Testis (tissue), 3 donors: ENCODE measurements around the gene LMAN2L. TPM values are rescaled to one million over a fixed set of nuclear protein-coding genes. Genes with fewer than 3 reads are reported as not detected.

ENCODE experiments used
- DNase-seq: peaks from one replicate; pipeline ENCODE4 v3.0.0-alpha.2; 2019
- H3K27ac ChIP-seq, 2 donors: fragments of 200-600 bp; sonication (generic); one replicate each; pipeline ENCODE4 v1.5.1; 2019
- H3K27me3 ChIP-seq: fragments of 200-600 bp; sonication (generic); one replicate; pipeline ENCODE4 v1.5.1; 2019
- H3K36me3 ChIP-seq: fragments of 200-600 bp; sonication (generic); one replicate; pipeline ENCODE4 v1.5.1; 2017; ENCODE audit warnings: low read depth; ENCODE audit errors: missing control alignments
- H3K4me1 ChIP-seq: fragments of 200-600 bp; sonication (generic); one replicate; pipeline ENCODE4 v1.5.1; 2019
- H3K4me3 ChIP-seq, 2 donors: fragments of 200-600 bp; sonication (generic); one replicate each; pipeline ENCODE4 v1.5.1; 2017 to 2019
- H3K9me3 ChIP-seq: fragments of 200-600 bp; sonication (generic); one replicate; pipeline ENCODE4 v1.5.1; 2017
- CTCF ChIP-seq, 3 experiments: fragments of 450-650 bp in 2 of 3; fragments of 200-600 bp in 1 of 3; sonication (generic) in 1 of 3; IDR thresholded peaks; one replicate each; pipeline ENCODE4 v1.5.1; 2016 to 2019; ENCODE audit warnings: antibody characterized with exemption in 3 of 3, mild to moderate bottlenecking in 2 of 3, moderate library complexity in 1 of 3
- POLR2A ChIP-seq: fragments of 450-650 bp; IDR thresholded peaks from one replicate; pipeline ENCODE4 v1.6.1; 2017; ENCODE audit warnings: antibody characterized with exemption, mild to moderate bottlenecking, moderate library complexity
- WGBS, 2 donors: methylation state at CpG; one replicate each; pipeline ENCODE4 v1.1.5; 2018; 5-methylcytosine and 5-hydroxymethylcytosine counted together
- intact Hi-C: fragments of 100-400 bp; cut with DNase I; formaldehyde crosslinking; loops from one replicate; pipeline ENCODE4 v1.15.1; 2023; ENCODE audit warnings: low total_unique reads
- polyA plus RNA-seq: library from polyadenylated mRNA; stranded (reverse); fragments of 350-450 nt; fragmentation: Illumina TruSeq; extraction: RNeasy Lipid Tissue Mini Kit (QIAGEN cat#74804); gene quantifications from one replicate; pipeline ENCODE4 v1.2.3, GENCODE V29; 2014; ENCODE audit warnings: low read depth, low replicate concordance; ENCODE audit not compliant: insufficient read depth
- total RNA-seq, 2 donors: library from RNA; depleted of rRNA; stranded (reverse); fragments of >200 nt; gene quantifications; one replicate each; pipeline ENCODE4 v1.2.3, GENCODE V29; 2016

LMAN2L gene
- total and polyA plus RNA-seq, 3 donors from 2014 or later, result 24.2 to 25.2 (median 24.5) TPM

GRCh38 chr2:96726131-96726530, 13.7 kb downstream of the LMAN2L start:
- DNase-seq, result no peak
- WGBS, 2 donors, result 85 to 91% methylated on average over 4 of the region's 4 CpGs
- Histone ChIP-seq H3K27me3 (no peaks in the 10 kb centered on the region), H3K4me1 (no peaks in the 10 kb centered on the region), H3K9me3 (no peaks in the 10 kb centered on the region), H3K27ac (no peak overlapping the region), H3K36me3 (no peaks in the 10 kb centered on the region), H3K4me3 (no peak overlapping the region)
- TF ChIP-seq CTCF (IDR thresholded peaks at IDR 0.05), result no peak
- TF ChIP-seq POLR2A, result no peak
- intact Hi-C loops, result no loop called here

GRCh38 chr2:96716388-96716787, 23.5 kb downstream of the LMAN2L start:
- TF ChIP-seq POLR2A (no peak), CTCF (IDR thresholded peaks at IDR 0.05) (no peak)
- intact Hi-C loops, result no loop called here
- DNase-seq, result no peak

GRCh38 chr2:96715658-96716057, 24.2 kb downstream of the LMAN2L start:
- H3K4me3 ChIP-seq, result no peak overlapping the region
- 86 to 89% methylated on average over 5 of the region's 5 CpGs for WGBS, 2 donors

More at GRCh38 chr2:96716388-96716787, 23.5 kb downstream of the LMAN2L start:
- H3K4me1 ChIP-seq, result no peaks in the 10 kb centered on the region
- no peaks in the 10 kb centered on the region for H3K9me3 ChIP-seq
- no peak overlapping the region for H3K4me3 ChIP-seq
- H3K27ac ChIP-seq, result no peak overlapping the region
- no peaks in the 10 kb centered on the region for H3K27me3 ChIP-seq
- H3K36me3 ChIP-seq, result no peaks in the 10 kb centered on the region

GRCh38 chr2:96710985-96711384, 28.9 kb downstream of the LMAN2L start:
- 87 to 88% methylated on average over 3 of the region's 3 CpGs for WGBS, 2 donors
- Histone ChIP-seq H3K36me3 (no peaks in the 10 kb centered on the region), H3K27ac (no peak overlapping the region)

More at GRCh38 chr2:96715658-96716057, 24.2 kb downstream of the LMAN2L start:
- H3K27me3 ChIP-seq, result no peaks in the 10 kb centered on the region
- no peaks in the 10 kb centered on the region for H3K36me3 ChIP-seq
- DNase-seq, result no peak
- no peak overlapping the region for H3K27ac ChIP-seq
- no peaks in the 10 kb centered on the region for H3K9me3 ChIP-seq
- intact Hi-C loops, result no loop called here
- no peaks in the 10 kb centered on the region for H3K4me1 ChIP-seq
- TF ChIP-seq CTCF (IDR thresholded peaks at IDR 0.05), result no peak
- TF ChIP-seq POLR2A, result no peak

More at GRCh38 chr2:96710985-96711384, 28.9 kb downstream of the LMAN2L start:
- DNase-seq, result no peak
- Histone ChIP-seq H3K4me1 (no peaks in the 10 kb centered on the region), H3K27me3 (no peaks in the 10 kb centered on the region), H3K9me3 (no peaks in the 10 kb centered on the region), H3K4me3 (no peak overlapping the region)
- TF ChIP-seq CTCF (IDR thresholded peaks at IDR 0.05) (no peak), POLR2A (no peak)
- intact Hi-C loops, result no loop called here
